Measurements from ENCODE around the gene CMTM4.

GRCh38 chr16:66711581-66711980, 15.0 kb upstream of the CMTM4 start:
- TF ChIP-seq POLR2A (IDR thresholded peaks at IDR 0.05; ENCODE audit: low read depth, low read length) (no peak), SMC3 (IDR thresholded peaks at IDR 0.05; ENCODE audit: low read depth, low read length) (no peak)

Data from IMR-90 (cell line).